Activated T-cell treated with anti-CD3 and anti-CD28 coated beads, Interleukin-2, amount 50 U/mL, for 48 hours (primary cell): ENCODE data around the gene LRRC2.
A peak's percentile ranks its signal among the peaks of the same experiment; 100 is the strongest.
"Not testable (repeated sequence)": the region's sequence is repeated elsewhere in the genome, so short reads cannot be mapped to it uniquely, and the experiment has no call there.

Experiments
- DNase-seq, 2 experiments: peaks; one replicate each; pipeline ENCODE4 v3.0.0-alpha.2; 2020

LRRC2 gene

DNA sequence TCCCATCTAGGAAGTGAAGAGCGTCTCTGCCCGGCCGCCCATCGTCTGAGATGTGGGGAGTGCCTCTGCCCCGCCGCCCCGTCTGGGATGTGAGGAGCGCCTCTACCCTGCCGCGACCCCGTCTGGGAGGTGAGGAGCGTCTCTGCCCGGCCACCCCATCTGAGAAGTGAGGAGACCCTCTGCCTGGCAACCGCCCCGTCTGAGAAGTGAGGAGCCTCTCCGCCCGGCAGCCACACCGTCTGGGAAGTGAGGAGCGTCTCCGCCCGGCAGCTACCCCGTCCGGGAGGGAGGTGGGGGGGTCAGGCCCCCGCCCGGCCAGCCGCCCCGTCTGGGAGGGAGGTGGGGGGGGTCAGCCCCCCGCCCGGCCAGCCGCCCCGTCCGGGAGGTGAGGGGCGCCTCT, 71.6 kb downstream of the LRRC2 start:
- DNase-seq, result not testable (repeated sequence)

DNA sequence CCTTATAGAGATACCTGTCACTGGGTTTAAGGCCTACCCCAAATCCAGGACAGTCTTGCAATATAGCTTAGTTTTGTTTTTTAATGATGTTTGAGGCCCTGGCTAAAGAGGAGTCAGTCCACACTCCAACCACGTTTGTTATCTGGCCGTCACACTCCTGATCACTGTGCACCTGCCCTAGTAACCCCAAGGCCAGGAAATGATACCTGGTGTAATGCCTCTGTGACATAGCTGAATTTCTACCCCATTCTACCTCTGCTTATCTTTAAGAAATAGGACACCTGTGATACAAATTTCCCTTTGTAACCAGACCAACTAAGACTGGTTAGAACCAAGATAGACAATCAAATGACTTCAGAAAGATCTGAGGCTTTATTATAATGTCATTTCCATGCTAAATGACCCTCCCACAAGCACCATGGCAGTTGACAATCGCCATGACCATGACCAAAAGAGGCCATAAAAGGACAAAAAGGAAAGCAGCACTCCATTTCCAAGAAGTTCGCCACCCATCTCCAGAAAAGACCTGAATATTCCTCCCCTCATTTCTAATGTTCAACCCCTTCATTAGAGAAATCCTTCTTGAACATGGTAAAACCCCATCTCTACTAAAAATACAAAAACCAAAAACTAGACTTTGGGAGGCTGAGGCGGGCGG, 73.1 kb downstream of the LRRC2 start:
- no peak for DNase-seq

DNA sequence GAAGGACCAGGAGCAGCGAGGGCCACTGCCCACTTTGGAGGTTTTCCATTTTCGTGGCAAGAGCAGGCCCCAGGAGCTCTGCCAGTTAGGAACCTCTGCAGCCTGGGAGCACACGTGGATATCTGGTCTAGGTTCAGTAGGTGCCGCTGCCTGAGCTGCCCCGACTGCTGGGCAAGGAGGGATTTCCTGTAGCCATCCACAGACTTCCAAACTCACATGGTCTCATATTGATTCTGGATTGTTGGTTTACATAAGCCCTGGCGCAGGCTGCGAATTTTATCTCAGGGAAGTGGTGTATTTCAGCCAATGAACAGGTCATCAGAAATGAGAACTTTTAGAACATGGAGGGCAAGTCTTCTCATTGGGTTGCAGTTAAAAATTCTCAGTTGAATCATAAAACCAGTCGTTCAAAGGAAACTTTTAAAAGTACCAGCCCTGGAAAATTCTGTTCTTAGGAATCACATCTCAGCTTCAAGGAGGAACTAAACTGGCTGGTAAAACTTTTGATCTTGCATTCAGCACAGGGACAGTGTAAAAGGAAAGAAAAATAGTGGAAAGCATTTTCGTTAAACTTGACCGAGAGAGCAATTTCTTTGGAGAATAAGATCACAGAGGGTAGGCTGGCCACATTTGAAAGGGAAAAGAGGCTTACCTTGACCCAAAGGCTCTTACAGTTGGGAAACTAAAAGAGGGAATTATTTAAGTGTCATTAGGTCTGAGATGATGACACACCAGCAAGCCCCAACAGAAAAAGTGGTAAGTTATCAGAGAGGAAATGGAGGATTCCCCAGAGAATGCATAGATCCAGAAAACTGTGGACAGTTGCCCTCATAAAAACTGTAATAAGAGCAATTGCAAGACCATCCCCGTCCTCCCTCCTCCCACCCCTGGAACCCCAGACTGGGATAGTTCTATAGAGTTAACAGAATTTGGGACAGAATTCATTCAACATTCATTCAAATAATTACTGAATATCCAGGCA, 74.7 kb downstream of the LRRC2 start:
- DNase-seq, result no peak

DNA sequence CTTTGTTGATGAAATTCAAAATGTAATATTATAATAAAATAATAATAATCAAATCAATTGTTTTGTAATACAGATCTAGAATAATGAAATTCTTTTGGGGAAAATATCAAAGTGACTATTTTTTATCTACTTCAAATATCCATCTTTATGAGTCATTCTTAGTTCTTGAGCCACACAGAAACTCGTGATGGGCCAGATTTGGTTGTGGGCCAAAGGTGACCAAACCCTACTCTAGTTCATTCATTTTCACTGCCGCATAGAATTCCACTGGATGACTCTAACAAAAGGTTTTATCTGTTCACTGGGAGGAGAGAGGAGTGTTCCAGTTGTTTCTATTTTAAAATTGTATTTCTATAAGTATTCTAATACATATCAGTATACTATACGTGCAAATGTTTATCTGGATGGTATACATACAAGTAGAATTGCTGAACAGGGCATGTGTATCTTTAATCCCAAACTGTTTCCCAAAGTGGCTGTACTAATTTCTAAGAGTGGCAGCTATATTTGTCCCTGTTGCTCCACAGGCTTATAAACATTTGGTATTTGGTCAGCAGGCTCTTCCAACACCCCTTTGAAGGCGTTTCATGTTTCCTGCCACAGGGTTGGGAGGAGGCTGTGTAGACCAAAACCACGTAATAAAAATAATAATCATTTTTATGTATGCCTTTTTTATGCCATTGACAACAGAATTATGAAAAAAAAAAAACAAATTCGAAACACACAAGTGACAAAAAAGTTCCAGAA, 75.6 kb downstream of the LRRC2 start:
- DNase-seq, result no peak

DNA sequence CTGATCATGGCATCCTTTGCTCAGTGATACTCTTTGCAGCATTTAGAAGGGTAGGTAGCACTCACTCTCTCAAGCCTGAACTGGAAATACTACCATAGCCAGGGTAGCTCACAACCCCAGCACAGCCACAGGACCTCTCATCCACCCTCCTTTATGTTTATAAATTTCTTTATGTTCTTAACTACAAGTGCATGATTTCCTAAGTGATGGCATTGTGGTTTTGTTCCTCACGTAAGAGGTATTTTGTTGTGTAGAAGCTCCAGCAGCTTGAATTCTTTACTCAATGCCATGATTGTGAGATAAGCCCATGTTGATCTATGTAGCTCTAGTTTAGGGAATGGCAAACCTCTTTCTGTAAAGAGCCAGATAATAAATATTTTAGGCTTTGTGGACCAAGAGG, 76.2 kb downstream of the LRRC2 start:
- no peak for DNase-seq

DNA sequence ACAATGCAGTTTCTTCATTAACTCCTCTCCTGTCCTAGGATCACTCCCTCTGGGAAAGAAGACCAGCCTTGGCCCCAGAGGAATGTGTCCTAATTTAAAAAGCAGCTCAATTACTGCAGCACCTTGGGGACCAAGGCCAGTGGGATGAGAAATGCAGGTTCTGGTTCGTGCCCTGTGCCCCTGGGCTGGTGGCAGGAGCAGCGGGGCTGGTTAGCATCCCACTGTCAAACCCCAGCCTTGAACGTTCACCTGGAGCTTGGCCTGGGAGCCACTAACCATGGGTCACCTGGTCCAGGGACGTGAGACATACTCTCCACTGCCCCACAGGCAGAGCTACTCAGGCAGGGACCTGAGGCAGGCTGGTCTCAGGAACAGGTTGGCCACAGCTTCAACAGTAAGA, 76.7 kb downstream of the LRRC2 start:
- DNase-seq, result no peak

DNA sequence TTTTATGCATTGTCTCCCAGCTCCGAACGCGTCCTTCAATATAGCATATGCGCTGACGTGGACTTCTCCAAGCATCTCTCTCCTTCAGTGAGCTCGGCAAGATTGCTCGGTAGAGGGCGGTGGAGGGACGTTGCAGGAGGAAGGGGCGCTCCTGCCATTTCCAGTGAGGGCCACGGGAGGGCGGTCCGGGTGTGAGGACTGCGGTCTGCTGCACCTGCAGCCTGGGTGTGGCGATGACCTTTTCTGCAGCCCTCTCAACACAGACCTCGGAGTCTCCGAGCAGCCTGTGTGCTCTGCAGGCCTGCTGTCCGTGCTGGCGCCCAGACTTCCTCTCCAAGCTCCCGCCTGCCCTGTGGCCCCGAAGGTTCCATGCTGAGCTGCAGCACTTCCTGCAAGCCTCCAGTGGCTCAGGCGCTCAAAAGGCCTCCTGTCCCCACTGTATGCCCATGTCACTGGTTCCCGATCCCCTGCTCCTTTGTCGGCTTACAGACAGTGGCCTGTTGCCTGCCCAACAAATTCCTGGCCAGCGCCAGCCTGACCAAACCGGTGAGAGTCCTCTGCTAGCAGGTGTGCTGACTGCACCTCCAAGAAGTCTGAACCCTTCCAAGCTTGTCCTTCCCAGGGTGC, 77.3 kb downstream of the LRRC2 start:
- DNase-seq, result peak; percentile 96

DNA sequence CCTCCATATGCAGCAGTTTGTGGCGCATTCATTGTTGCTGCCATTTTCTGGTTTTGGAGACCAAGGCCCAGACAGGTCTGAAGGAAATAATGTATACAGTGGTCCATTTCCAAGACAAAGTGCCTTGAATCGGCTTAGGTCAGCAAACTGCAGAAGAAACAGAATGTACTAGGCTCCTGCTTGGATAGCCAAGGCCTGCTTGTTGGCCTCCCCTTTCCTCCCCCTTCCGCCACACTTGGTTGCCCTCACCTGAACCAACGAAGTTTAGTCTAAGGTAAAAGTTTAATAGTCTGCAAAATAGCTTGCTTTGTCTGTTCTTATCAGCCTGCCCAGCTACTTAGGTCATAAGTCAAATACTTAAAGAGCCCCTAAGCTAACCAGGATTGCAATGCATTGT, 80.3 kb downstream of the LRRC2 start:
- no peak for DNase-seq

DNA sequence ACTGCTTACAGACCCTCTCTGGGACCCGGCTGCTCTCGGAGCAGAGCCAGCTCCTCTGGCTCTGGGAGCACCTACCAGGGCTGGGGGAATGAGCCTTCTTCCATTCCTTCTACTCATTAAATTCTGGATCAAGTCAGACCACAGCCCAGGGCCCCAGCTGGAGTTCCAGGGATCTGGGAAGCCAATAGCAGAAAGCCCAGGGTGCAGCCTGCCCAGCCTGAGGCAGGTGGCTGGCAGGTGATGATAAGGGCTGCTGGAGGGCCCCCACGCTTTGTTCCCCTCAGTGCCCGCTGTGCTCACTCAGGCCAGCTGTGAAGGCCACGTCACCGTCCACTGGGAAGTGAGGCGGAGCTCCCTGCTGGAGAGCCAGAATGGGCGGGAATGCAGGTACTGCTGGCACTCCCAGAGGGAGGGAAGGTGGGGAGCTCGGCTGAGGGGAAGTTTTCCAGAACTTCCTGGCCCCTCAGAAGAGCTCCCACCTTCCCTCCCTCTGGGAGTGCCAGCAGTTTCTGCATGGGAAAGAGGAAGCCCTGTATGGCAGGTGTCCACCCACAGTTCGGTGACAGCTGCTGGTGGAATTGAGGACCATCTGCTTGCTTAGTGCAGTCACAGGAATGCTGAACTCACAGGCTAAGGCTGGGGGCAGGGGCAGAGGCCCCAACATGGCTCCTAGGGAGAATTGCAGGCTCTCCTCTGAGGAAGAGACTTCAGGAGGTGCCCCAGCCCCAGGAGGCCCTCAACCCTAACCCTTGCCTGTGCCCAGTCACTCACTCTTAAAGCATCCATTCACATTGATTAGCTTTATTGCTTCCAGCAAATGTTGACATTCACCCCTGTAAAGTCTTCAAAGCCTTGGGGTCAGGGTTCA, 81.0 kb downstream of the LRRC2 start:
- DNase-seq, result no peak

DNA sequence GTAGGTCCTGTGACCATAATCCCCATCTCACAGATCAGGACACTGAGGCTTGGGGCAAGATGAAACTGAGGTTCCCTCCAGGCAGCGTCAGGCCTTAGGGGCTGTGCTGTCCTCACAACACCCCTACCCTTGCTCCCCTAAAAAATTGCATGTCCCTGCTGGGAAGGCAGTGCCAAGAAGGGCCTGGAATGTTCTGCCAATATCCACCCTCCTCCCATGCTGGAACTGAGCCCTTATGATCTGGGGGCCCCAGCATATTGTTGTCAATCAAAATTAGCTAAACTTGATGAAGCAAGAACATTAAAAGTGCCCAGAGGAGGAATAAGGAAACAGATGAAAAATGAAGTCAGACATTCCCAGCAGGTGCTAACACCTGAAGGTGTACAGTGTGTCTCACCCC, 81.7 kb downstream of the LRRC2 start:
- no peak for DNase-seq

DNA sequence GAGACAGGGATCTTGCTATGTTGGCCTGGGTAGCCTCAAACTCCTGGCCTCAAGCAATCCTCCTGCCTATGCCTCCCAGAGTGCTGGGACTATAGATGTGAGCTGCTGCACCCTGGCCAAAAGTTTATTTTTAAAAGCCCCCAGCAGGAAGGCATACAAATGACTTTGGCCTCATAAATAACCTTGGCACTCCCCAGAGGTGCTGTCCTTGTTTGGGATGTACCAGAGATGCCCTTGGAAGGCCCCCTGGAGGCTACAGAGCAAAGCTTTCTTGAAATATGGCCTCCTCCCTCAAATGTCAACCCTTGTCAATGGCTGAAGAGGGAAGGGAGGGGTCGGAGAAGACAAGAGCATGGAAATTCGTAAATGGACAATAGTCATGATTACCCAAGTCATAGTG, 82.3 kb downstream of the LRRC2 start:
- no peak for DNase-seq

DNA sequence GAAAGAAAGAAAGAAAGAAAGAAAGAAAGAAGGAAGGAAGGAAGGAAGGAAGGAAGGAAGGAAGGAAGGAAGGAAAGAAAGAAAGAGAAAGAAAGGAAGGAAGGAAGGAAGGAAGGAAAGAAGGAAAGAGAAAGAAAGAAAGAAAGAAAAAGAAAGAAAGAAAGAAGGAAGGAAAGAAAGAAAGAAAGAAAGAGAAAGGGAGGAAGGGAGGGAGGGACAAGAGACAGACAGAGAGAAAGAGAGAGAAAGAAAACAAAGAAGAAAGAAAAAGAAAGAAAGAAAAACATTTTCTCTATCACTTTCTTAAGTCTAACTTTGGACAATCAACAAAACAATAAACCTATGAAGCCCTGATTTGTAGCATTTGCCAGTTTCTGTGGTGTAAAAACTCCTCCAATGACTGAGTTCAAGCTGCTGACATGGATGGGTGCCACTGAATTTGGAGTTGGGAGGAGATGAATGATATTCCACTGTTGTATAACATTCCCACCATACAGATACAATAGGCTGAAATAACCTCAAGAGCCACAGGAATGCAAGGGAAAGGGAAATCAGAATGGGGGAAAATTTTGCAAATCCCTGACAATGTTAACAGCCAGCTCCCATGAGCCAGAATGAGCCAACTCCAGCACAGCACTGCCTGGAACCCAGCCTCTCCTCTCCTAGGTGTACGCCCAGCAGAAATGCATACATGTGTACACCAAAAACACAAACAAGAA, 83.3 kb downstream of the LRRC2 start:
- DNase-seq, result no peak

DNA sequence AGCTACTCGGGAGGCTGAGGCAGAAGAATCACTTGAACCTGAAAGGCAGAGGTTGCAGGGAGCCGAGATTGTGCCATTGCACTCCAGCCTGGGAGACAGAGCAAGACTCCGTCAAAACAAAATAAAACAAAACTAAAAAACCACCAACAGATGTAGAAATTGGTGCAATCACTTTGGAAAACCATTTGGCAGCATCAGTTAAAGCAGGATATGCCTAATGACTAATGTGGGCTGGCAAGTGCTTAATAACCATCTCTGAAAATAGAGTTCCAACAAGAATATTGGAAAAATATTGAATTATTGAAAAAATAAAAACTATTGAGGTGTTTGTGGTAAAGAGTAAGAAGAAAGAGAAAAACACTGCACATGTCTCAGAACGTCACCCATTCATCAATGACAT, 84.5 kb downstream of the LRRC2 start:
- DNase-seq, result no peak

DNA sequence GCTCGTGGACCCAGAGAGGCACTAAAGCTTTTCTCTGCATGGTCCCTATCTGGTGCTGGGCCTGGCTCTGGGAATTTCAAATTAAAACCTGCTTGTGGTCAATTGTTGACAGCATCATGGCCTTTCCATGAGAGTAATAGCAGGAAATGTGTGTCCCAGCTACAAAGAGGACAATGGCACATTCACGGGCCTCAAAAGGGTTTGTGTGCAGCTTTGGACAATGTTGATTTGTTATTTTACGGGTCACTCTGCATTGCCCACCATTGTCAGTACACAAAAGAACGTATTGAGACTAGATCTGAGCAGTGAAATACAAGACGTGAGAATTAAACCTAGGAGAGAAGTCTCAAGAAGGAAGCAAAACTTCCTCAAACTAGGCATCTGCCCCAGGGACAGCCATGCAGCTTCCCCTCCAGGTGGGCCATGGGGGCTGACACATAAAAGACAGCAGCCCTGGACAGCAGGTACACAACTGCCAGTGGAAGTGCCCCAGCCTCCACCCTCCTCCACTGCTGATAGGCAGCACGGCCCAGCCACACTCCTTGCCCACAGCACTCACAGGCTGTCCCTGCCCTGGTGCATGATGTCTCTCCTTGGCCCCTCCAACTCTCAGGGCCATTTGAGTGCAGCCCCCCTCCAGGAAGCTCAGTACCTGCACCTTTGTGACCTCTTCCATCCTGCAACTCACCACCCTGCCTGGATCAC, 85.5 kb downstream of the LRRC2 start:
- DNase-seq, result no peak

DNA sequence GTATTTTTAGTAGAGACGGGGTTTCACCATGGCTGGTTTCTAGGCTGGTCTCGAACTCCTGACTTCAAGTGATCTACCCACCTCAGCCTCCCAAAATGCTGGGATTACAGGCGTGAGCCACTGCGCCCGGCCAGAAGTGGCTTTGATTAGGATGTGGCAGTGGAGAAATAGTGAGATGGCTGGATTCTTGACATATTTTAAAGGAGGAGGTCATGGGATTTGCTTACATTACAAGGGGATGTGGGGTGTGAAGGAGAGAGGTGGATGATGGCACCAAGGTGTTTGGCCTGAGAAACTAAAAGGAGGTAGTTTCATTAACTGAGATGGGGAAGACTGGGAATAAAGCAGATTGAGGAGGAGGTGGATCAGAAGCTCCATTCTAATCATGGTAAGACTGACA, 86.4 kb downstream of the LRRC2 start:
- no peak for DNase-seq

DNA sequence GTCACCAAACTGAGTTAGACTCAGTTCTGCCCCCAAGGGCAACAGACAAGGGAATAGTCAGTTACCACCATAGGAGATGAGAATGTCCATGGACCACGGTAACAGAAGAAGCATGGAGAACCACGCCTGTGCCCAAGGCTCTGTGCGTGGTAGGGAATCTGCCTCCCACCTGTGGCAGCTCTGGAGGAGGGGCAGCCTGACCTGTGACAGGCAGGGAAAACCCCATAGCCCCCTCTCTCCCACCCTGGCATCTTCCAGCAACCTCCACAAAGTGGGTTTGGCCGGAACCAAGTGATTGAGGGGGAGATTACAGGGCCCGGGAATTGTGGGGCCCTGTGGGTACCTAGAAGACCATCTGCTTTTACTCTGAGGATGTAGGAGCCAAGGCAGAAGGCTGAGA, 87.1 kb downstream of the LRRC2 start:
- DNase-seq, result no peak

DNA sequence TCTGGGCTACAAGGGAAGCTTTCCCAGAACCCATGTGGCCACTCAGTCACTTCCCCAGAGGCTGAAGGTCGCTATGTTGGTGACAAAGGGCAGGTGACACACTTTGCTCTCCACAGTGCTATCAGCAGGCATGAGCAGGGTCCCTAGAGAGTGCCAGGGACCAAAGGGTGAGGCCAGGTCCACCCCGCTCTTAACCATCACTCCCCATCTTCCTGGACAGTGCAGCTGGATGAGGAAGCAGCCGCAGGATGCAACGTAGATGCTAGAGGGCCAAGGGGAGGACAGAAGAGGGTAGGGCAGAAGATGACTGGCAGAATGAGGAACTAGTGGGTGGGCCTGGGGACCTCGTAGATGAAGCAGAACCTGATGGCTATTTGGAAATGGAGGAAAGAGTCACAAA, 87.8 kb downstream of the LRRC2 start:
- no peak for DNase-seq

DNA sequence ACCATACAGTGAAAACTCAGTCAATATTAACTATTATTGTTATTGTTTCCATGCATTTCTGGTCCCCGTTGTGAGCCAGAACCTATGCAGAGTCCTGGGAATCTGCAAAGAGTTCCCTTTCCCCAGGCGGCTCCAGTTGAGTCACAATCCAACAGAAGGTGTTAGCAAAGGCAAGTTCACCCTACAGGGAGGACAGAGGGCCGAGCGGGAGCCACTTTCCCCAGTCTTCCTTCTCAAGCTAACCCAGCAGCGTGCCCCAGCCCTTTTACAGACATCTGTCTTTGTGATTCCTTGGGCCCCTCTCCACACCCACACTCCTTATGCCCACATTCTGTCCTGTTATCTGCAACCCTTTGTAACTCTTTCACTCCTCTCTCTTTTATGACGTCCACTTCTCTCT, 88.3 kb downstream of the LRRC2 start:
- DNase-seq, result no peak

DNA sequence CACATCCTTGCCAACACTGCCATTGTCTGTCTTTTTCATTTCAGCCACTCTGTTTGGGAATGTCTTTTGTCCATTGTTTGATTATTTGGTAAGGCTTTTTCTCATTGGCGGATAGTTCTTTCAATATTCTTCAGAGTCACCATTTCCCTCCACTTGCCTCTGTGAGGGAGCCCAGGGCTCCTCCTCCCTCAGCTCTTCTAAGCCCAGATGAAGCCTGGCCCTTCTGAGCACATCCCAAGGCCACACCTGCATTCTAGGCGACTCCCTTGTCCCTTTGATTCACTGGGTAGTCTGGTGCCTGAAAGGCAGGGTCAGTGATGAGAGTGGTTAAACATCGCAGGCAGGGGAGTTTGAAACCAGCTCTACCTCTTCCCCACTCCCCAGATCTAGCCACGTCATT, 89.0 kb downstream of the LRRC2 start:
- no peak for DNase-seq

DNA sequence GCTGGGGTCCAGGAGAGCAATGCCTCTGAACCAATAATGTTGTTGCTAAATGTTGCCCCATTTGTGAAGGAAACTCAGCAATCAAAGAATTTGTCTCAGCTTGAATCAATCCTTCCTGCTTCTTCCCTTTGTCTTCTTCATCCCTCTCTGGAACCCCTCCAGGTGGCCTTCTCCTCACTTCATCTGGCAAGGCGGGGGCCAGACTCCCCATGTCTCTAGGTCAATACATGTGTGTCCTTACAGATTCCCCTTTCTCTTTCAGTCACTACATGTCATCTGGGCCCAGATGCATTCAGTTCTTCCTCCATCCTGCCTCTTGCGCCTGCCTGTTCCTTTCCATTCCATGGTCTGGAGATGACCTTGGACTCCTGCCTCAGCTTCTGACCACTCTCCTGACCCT, 93.4 kb downstream of the LRRC2 start:
- no peak for DNase-seq

DNA sequence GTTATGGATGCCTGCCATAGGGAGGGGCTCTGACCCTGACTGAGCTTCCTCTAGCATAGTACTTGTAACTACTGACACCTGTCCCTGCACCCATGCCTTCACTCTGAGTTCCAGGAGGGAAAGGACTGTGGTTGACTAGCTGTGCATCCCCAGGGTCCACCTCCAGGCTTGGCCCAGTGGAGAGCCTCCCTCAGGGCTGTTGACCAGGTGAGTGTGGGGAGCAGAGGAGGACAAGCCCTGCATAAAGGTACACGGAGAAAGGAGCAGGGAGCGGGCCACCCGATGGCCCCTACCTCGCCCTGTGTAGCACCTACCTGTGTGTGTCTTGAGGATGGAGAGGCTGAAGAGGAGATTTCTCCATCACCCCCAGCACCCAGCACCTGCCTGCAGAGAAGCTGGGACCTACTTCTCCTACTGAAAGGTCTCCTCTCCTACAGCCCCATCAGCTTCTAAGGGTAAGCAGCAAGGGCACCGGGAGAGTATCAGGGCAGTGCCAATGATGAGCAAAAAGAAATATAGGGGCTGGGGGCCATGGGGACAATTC, 94.7 kb downstream of the LRRC2 start:
- no peak for DNase-seq
